GM19463 (cell line): ENCODE measurements around the gene GLT6D1.
"Not testable (repeated sequence)": the region's sequence is repeated elsewhere in the genome, so short reads cannot be mapped to it uniquely, and the experiment has no call there.

ENCODE experiments used
- ATAC-seq: cut with Tn5 transposase; IDR thresholded peaks from one replicate; pipeline ENCODE4 v1.9.1; 2021; ENCODE audit warnings: mild to moderate bottlenecking, moderate library complexity; ENCODE audit not compliant: unreplicated experiment

The GLT6D1 gene

GRCh38 chr9:135665795-135666189 lies 26.5 kb upstream of the GLT6D1 start:
- no peak for ATAC-seq

- ATAC-seq, result no peak
These were observed 25.8 kb upstream of the GLT6D1 start for GRCh38 chr9:135664801-135665794.

DNA sequence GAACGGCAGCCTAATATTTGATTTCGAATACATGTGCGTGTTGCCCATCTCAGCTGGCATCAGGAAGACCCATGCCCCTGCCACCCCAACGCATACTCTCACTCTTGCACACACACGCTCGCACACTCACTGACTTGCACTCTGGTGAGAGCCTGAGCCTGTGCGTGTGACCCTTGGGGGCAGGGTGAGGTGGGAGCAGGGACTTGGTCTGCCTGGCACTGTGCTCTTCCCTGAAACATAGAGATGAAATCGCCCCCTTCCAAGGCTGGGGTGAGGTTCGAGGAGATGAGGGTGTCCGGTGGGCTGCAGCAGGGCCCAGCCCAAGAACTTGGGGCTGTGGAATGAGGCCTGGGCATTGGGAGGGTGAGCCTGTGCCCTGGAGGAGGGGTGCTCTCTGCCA lies 24.9 kb upstream of the GLT6D1 start:
- ATAC-seq, result no peak

GRCh38 chr9:135663857-135664256 lies 24.5 kb upstream of the GLT6D1 start:
- no peak for ATAC-seq

DNA sequence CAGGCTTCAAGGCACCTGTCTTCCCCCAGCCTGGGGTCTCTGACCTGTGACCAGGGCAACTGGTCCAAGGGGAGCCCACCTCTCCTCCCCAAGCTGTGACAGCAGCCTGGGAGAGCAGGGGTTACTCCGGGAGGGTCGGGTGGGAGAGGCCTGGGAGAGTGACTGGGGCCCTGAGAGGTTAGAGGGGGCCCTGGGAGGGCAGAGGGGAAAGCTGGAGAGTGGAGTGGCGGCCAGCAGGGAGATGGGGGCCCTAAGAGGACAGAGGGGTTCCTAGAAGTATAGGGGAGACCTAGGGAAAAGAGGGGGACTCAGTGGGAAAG lies 24.1 kb upstream of the GLT6D1 start:
- ATAC-seq, result no peak

DNA sequence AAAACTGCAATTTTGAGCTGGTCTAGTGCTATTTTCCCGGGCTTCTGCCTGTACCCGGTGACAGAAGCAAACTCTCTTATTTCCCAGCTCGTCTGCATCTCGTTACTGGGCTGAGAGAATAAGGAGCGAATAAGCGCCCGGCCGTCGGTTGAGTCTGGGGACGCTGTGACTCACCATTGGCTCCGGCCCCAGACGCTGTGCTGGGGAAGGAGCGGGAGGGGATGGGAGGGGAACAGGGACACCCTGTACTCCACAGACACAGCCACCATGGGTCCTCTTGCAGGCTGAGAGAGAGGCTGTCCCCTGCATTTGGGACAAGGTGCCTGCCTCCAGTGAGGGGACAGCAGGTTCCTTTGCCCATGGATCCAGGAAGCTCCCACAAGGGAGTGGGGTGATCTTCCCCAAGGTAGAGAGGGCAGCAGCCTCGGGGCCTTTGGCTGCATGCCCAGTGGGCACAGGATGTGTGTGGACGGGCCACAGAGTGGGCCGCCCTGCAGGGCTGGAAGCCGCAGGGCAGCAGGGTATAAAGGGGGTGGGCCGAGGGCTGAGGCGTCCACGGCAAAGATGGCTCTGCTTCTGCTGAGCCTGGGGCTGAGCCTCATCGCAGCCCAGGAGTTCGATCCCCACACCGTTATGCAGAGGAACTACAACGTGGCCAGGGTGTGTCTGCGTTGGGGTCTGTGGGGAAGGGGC lies 23.6 kb upstream of the GLT6D1 start, which contains the start of gene LCN9:
LCN9 (plus strand) TSS at position 552 of the 693 bp plus-strand sequence; CDS start at position 565, 13 bp downstream.
- no peak for ATAC-seq

DNA sequence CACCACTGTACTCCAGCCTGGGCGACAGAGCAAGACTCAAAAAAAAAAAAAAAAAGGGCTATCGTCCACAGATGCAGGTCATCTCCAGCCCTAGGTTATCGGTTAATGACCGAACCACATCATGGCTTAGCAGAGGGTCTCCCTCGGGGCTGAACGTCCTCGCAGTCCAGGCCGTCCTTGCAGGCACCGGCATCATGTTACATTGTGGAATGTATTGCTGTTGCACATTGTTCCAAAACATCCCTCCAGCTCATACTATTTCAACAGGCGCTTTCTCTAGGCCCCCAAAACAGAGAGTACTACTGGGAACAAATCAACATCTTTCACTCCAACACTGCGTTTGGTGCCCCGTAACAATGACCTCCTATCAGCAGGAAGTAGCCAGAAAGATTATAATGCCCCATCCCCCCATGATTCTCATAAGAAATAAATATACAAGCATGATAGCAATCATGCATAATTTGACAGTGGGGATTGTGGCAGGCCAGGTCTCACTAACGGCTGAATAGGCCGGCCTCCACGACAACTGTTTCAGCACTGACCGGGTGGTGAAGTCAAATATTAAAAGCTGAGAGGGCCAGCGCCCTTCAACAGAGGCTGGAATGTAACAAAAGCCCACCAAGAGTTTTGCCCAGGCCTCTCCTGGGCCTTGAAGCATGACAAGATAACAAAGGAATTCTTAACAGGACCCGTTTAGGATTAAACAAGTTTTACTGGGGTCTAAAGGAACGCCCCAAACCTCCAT lies 22.6 kb upstream of the GLT6D1 start:
- ATAC-seq, result no peak

GRCh38 chr9:135660407-135660806 lies 21.1 kb upstream of the GLT6D1 start:
- no peak for ATAC-seq

DNA sequence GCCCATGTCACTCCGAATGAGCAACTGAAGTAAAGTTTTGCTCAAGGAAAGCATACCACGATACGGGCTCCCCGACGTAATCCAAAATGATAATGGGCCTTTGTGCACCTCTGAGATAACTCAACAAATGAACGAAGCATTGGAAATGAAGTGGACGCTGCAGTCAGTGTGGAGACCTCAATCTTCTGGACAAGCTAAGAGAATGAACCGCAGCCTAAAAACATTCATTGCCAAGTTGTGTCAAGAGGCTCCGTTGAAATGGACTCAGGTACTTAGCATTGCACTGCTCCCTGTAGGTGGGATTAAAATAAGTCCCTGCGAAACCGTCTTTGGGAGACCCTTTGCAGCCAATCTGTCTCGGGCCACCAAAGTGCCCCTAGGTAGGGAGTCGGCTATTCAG lies 19.9 kb upstream of the GLT6D1 start:
- ATAC-seq, result no peak

DNA sequence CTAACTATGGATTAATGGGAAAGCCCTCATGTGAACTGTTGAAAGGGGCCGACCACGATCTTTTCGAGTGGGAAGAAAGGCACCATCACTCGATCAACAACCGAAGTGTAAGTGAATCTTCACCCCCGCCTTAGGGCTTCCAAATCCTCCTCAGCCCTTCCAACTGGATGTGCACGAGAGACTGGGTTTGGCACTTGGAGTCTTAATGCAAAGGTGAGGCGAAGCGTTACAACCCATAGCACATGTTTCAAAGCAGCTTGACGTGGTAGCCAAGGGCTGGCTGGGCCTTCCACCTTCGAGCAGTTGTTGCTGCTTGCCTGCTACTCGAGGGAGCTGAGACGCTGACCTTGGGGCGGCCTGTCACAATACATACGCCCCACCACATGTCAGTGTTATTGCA lies 18.1 kb upstream of the GLT6D1 start:
- no peak for ATAC-seq

DNA sequence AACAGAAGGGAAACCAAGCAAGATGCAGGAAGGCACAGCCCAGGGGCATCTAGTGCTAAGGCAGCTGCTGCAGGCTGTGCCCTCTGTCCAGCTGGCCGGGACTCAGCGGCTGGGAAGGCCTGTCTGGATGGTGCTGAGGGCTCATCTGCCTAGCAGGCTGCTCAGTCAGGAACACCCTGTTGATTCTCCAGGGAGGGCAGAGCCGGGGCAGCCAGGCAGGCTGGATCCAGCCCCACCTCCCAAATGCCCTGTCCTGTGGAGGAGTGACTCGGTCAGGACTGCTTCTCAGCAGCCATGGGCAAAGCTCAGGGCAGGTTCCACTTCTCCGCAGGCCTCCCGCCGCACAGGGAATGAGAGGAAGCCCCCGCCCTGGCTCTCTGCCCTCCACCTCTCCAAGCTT lies 16.0 kb upstream of the GLT6D1 start:
- no peak for ATAC-seq

DNA sequence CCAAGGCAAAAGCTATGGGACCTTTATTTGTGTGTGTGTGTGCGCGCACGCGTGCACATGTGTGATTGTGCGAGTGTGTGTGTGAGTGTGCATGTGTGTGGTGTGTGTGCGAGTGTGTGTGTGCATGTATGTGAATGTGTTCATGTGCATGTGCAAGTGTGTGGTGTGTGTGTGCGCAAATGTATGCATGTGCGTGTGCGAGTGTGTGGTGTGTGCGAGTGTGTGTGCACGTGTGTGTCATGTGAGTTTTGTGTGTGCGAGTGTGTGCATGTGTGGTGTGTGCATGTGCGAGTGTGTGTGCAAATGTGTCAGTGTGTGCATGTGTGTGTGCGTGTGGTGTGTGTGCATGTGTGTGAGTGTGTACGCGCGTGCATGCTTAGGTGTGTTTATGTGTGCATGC lies 11.1 kb upstream of the GLT6D1 start:
- no peak for ATAC-seq

- no peak for ATAC-seq
These were observed 10.2 kb upstream of the GLT6D1 start for GRCh38 chr9:135649508-135649907.

DNA sequence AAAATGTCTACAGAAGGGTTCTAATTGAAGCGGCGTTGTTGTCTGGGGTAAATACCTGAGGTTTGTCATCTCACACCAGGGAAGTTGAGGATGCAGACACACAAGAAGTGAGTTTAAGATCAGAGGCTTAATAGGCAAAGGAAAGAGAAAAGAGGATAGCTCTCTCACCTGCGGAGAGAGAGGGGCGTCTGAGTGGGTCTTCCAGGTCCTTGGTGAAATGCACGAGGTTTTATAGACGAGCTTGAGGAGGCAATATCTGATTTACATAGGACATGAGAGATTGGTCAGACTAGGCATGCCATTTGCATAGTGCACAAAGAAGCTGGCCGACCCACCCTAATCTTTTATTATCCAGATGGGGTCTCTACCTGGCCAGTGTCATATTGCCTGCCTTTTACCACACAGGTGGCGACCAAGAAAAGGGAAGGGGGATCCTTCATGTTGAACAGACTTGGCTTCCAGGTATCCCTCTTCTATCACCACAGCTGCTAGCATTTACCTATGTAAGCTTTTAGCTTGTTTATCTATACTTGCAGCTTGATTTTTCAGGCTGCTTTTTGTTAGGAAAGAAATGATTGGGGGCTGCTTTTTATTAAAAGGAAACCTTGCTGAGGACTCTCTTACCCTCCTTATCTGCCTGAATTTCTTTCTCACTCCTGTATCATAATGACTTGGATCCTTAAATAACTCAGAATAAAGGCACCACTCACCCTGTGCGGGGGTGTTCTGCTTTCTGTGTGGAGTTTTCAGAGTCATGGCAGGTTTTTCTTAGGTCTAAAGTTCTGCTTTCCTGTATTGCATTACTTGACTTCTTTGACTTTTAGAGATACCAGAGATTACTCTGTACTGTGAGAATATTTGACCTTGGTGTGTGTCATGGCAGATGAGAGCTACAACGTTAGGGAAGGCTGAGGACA lies 9.4 kb upstream of the GLT6D1 start:
- no peak for ATAC-seq

DNA sequence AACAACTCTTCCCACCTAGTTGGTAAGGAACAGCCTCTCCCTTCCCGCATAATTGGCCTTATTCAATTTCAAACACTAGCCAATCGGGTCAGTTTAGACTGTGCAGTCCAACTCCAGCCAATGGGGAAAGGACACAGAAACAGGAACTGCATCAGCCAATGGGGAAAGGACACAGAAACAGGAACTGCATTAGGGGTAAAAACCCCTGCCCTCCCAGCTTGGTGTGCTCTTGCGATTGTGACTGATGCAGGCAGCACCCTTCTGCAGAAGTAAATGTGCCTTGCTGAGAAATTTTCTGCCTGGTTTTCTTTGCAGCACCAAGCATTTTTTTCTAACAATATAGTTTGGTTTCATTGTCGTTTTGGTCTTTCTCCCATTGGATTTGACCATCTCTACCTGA lies 8.5 kb upstream of the GLT6D1 start:
- no peak for ATAC-seq

DNA sequence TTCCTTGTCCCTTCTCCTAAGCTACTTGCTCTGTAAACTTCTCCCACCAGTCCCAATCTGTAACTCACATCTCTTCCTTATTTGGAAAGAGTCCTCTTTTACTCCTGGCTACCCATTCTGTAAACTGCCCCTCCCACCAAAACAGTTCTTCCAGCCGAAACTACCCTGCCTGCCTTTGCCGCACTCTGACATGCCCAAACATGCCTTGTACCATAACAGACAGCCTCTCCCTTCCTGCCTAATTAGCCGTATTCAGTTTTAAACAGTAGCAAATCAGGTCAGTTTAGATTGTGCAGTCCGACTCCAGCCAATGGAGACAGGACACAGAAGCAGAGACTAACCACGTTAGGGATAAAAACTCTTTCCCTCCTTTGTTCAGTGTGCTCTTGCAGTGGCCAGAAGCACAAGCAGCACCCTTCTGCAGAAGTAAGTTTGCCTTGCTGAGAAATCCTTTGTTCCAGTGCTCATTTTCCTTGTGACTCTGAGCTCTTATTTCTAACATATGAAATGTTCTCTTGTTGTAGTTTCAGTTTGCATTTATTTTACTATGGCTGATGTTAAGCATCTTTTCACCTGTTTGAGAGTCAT lies 5.4 kb upstream of the GLT6D1 start:
- ATAC-seq, result no peak

DNA sequence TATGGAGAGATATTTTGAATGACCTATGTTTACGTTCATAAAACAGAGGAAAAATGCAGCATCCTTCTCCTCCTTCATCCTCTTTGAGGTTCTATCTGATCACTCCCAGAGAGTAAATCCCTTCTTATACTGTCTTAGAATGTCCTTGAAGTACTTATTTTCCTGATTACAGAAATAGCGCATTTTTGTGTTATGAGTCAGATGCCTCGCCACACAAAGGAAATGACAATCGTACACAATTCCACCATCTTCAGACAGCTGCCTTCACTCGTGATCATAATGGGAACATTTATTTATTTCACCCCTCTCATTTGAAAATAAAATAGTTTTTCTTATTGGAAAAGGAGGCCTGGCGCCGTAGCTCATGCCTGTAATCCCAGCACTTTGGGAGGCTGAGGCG lies 2.4 kb upstream of the GLT6D1 start:
- ATAC-seq, result no peak

GRCh38 chr9:135641047-135641446 lies 1.7 kb upstream of the GLT6D1 start:
- no peak for ATAC-seq

GRCh38 chr9:135636930-135637530 lies 2.3 kb downstream of the GLT6D1 start:
- not testable (repeated sequence) for ATAC-seq

GRCh38 chr9:135632841-135633240 lies 6.5 kb downstream of the GLT6D1 start:
- ATAC-seq, result no peak
